Caki2 (cell line): ENCODE data around the gene TRIM34. TPM values are rescaled to one million over a fixed set of nuclear protein-coding genes. Genes with fewer than 3 reads are reported as not detected.

Source experiments
- total RNA-seq: library from RNA; depleted of rRNA; stranded (reverse); fragments of >200 nt; shearing (Covaris generic); gene quantifications from 2 replicates; pipeline ENCODE4 v1.2.3, GENCODE V29; 2014; ENCODE audit warnings: low replicate concordance; rRNA removed

The TRIM34 gene
- total RNA-seq, 1 experiment from 2014 or later, result 15.3 TPM

Other genes starting within 250 kb of the TRIM34 start
- gene OR51M1, start 241.2 kb upstream of the TRIM34 start, total RNA-seq, result not detected in 2 replicates
- not detected in 2 replicates for gene OR51Q1, start 202.9 kb upstream of the TRIM34 start, total RNA-seq
- gene OR51I1, start 183.5 kb upstream of the TRIM34 start, total RNA-seq, result not detected in 2 replicates
- not detected in 2 replicates for gene OR51I2, start 175.7 kb upstream of the TRIM34 start, total RNA-seq
- not detected in 2 replicates for gene OR52D1, start 136.3 kb upstream of the TRIM34 start, total RNA-seq
- gene UBQLN3, start 115.0 kb upstream of the TRIM34 start, total RNA-seq, result not detected in 2 replicates
- gene UBQLNL, start 108.3 kb upstream of the TRIM34 start, total RNA-seq, result 0.14 TPM in 1 of 2 replicates, not detected in the other
- gene OR52H1, start 76.5 kb upstream of the TRIM34 start, total RNA-seq, result not detected in 2 replicates
- gene OR52B6, start 44.1 kb upstream of the TRIM34 start, total RNA-seq, result not detected in 2 replicates
- gene TRIM6, start 28.4 kb upstream of the TRIM34 start, total RNA-seq, result 11.1 and 12.0 TPM in 2 replicates
- gene TRIM5, start 60.1 kb downstream of the TRIM34 start, total RNA-seq, result 7.4 and 9.5 TPM in 2 replicates
- 7.4 TPM in 1 of 2 replicates, not detected in the other for gene TRIM22, start 64.8 kb downstream of the TRIM34 start, total RNA-seq
- gene OR56B1, start 111.4 kb downstream of the TRIM34 start, total RNA-seq, result not detected in 2 replicates
- not detected in 2 replicates for gene OR52N4, start 129.2 kb downstream of the TRIM34 start, total RNA-seq
- gene OR52N5, start 158.4 kb downstream of the TRIM34 start, total RNA-seq, result not detected in 2 replicates
- not detected in 2 replicates for gene OR52N1, start 166.3 kb downstream of the TRIM34 start, total RNA-seq
- gene OR52N2, start 183.9 kb downstream of the TRIM34 start, total RNA-seq, result not detected in 2 replicates
- gene OR52E6, start 216.9 kb downstream of the TRIM34 start, total RNA-seq, result not detected in 2 replicates
- not detected in 2 replicates for gene OR52E8, start 232.7 kb downstream of the TRIM34 start, total RNA-seq